Measurements from ENCODE around the gene SEPTIN12.

- no peak for TF ChIP-seq CTCF (conservative IDR thresholded peaks at IDR 0.05)
- no peak for TF ChIP-seq EZH2 (IDR thresholded peaks at IDR 0.05; ENCODE audit: low read depth)
Observed at GRCh38 chr16:4825196-4825595, 37.1 kb upstream of the SEPTIN12 start.

Measured in PC-9 (cell line).